VCaP (cell line): ENCODE data around the gene CEP131.

ENCODE experiments used
- H3K27ac ChIP-seq: fragments of 450-650 bp; 2 replicates; pipeline ENCODE4 v1.5.1; 2017
- CTCF ChIP-seq: fragments of 450-650 bp; conservative IDR thresholded peaks from 2 replicates; pipeline ENCODE4 v1.5.1; 2017; ENCODE audit warnings: mild to moderate bottlenecking, moderate library complexity

CEP131 gene

DNA sequence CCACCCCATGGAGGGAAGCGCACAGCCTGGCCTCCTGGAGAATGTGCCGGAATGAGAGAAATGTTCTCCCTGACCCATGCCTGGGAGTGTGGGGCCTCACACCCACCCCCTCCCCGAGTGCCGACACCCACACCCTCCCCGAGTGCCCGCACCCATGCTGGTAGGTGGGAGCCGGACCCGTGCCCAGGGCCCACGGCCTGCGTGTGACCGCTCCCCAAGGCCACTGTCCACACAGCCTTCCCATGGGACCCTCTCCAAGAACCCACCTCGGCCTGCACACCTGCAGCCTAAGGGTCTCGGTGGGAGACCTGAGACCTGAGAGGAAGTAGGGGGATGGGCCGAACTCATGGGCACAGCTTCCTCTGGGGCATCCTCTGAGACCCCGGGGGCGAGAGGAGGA, 60.8 kb downstream of the CEP131 start:
- H3K27ac ChIP-seq, result no peak overlapping the region
- TF ChIP-seq CTCF, result no peak

DNA sequence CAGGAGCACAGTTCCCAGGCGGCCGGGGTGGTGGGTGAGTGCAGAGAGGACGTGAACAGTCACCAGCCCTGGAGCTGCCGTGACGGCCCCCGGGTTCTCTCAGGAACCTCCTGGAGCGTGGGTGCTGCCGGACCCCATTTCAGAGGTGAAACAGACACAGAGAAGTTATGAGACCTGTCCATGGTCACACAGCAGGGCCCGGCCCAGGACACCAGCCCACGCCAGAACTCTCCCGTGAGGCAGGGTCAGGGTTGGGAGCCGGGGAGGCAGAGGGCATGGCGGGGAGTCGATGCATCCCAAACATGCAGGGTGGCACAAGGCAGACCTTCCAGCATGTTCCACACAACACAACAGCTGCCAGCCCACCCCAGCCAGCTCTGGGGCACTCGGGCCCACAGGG, 61.2 kb downstream of the CEP131 start:
- no peak for TF ChIP-seq CTCF
- H3K27ac ChIP-seq, result no peak overlapping the region

GRCh38 chr17:81160747-81161453, 61.9 kb downstream of the CEP131 start:
- no peak overlapping the region for H3K27ac ChIP-seq
- no peak for TF ChIP-seq CTCF

DNA sequence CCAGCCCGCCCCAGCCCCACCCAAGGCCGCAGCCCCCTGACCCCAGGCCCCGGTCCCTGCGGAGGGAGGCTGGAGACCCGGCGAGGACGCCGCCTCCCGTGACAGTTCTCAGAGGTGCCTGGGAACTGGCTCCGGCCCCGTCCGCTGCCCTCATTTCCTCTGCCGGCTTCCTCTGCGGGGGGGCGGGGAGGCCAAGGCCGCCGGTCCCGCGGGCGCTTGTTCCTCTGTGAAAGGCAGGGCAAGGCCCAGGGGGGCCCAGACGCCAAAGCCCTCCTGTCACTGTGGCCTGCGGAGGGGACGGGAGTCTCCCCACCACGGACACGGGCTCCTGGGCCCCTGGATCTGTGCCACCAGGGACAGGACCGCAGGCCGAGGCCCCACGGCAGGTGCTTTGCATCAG, 62.5 kb downstream of the CEP131 start:
- TF ChIP-seq CTCF, result no peak
- no peak overlapping the region for H3K27ac ChIP-seq

GRCh38 chr17:81159611-81160265, 63.0 kb downstream of the CEP131 start:
- no peak for TF ChIP-seq CTCF
- H3K27ac ChIP-seq, result no peak overlapping the region

- TF ChIP-seq CTCF, result no peak
- H3K27ac ChIP-seq, result no peak overlapping the region
Observed at GRCh38 chr17:81158688-81159590, 63.8 kb downstream of the CEP131 start.
